MCF 10A (cell line): ENCODE measurements around the gene ZBTB7C. TPM values are rescaled to one million over a fixed set of nuclear protein-coding genes. Genes with fewer than 3 reads are reported as not detected.

Experiments used
- BruUV-seq: library from RNA; stranded (reverse); fragments of 400-500 nt; replicated peaks from 2 replicates; lab custom pipeline; 2021; lab: Mats Ljungman, UMichigan
- CTCF ChIA-PET: fragments of 300-600 bp; sonication (Branson Sonifier 250); formaldehyde crosslinking; extraction: SDS; loops from one replicate; lab custom pipeline; 2021; ENCODE audit warnings: antibody characterized with exemption, inconsistent platforms; lab: Yijun Ruan, JAX
- POLR2A ChIA-PET: fragments of 300-600, 350-650 bp; sonication (Branson Sonifier 250); formaldehyde crosslinking; extraction: SDS; loops from one replicate; lab custom pipeline; 2020; ENCODE audit warnings: antibody characterized with exemption, inconsistent platforms; lab: Yijun Ruan, JAX
- DNase-seq: peaks from one replicate; pipeline ENCODE4 v3.0.0-alpha.2; 2018; ENCODE audit not compliant: unreplicated experiment
- H3K27ac Mint-ChIP-seq: one replicate; pipeline ENCODE4 v1.8.0; 2022; ENCODE audit warnings: mild to moderate bottlenecking, low read depth, mixed read lengths; ENCODE audit not compliant: unreplicated experiment
- H3K27me3 Mint-ChIP-seq: one replicate; pipeline ENCODE4 v1.8.0; 2022; ENCODE audit warnings: mixed read lengths; ENCODE audit not compliant: insufficient read depth, unreplicated experiment
- H3K36me3 Mint-ChIP-seq: one replicate; pipeline ENCODE4 v1.8.0; 2022; ENCODE audit warnings: mild to moderate bottlenecking, moderate library complexity, mixed read lengths; ENCODE audit not compliant: insufficient read depth, unreplicated experiment
- H3K4me1 Mint-ChIP-seq: one replicate; pipeline ENCODE4 v1.8.0; 2022; ENCODE audit warnings: mixed read lengths; ENCODE audit not compliant: insufficient read depth, unreplicated experiment
- H3K4me3 Mint-ChIP-seq: one replicate; pipeline ENCODE4 v1.8.0; 2022; ENCODE audit warnings: mild to moderate bottlenecking, moderate library complexity, mixed read lengths; ENCODE audit not compliant: unreplicated experiment
- H3K9me3 Mint-ChIP-seq: one replicate; pipeline ENCODE4 v1.8.0; 2022; ENCODE audit warnings: mixed read lengths; ENCODE audit not compliant: unreplicated experiment
- intact Hi-C: fragments of 100-400 bp; cut with micrococcal nuclease; formaldehyde crosslinking; loops from 2 replicates; pipeline ENCODE4 v1.14.1; 2022
- total RNA-seq: library from RNA; stranded (reverse); gene quantifications from 2 replicates; pipeline ENCODE4 v1.2.3, GENCODE V29; 2022
- TF ChIP-seq, protein P1 (sequence below): fragments of 200-600 bp; IDR thresholded peaks from one replicate; pipeline ENCODE4 v1.8.0; 2022; ENCODE audit warnings: antibody characterized with exemption, mild to moderate bottlenecking; ENCODE audit not compliant: unreplicated experiment

ZBTB7C gene
- total RNA-seq, 1 experiment from 2014 or later = 0.42 TPM

- H3K27ac Mint-ChIP-seq = no peak overlapping the region
- no peak overlapping the region for H3K4me3 Mint-ChIP-seq
- no TSS peak for BruUV-seq
- CTCF ChIA-PET = interaction anchor here (0.6 kb wide), 1 partner anchor 199 kb away, joined by 3 read pairs; no protein-coding TSS in a partner anchor
- intact Hi-C loops = no loop called here
- POLR2A ChIA-PET = no interaction called here
- H3K36me3 Mint-ChIP-seq = peaks cover 2% of the 10 kb centered on the region
- no peaks in the 10 kb centered on the region for H3K9me3 Mint-ChIP-seq
- peaks cover 7% of the 10 kb centered on the region for H3K4me1 Mint-ChIP-seq
- peaks cover 8% of the 10 kb centered on the region for H3K27me3 Mint-ChIP-seq
- TF ChIP-seq, protein P1, sequence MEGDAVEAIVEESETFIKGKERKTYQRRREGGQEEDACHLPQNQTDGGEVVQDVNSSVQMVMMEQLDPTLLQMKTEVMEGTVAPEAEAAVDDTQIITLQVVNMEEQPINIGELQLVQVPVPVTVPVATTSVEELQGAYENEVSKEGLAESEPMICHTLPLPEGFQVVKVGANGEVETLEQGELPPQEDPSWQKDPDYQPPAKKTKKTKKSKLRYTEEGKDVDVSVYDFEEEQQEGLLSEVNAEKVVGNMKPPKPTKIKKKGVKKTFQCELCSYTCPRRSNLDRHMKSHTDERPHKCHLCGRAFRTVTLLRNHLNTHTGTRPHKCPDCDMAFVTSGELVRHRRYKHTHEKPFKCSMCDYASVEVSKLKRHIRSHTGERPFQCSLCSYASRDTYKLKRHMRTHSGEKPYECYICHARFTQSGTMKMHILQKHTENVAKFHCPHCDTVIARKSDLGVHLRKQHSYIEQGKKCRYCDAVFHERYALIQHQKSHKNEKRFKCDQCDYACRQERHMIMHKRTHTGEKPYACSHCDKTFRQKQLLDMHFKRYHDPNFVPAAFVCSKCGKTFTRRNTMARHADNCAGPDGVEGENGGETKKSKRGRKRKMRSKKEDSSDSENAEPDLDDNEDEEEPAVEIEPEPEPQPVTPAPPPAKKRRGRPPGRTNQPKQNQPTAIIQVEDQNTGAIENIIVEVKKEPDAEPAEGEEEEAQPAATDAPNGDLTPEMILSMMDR = no peak
- no peak for DNase-seq
Observed at GRCh38 chr18:48193521-48194492, 215.4 kb downstream of the ZBTB7C start.

DNA sequence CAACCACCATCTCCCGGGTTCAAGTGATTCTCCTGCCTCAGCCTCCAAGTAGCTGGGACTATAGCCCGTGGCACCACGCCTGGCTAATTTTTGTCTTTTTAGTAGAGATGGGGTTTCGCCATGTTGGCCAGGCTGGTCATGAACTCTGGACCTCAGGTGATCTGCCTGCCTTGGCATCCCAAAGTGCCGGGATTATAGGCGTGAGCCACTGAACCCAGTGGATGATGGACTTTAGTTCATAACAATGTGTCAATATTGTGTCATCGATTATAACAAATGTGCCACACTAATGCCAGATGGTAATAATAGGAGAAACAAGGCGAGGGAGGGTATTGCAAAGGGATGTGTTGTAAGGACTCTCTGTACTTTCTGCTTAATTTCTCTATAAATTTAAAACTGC lies 216.6 kb downstream of the ZBTB7C start:
- Mint-ChIP-seq H3K27me3 (peaks cover 16% of the 10 kb centered on the region), H3K4me1 (no peaks in the 10 kb centered on the region), H3K4me3 (no peak overlapping the region), H3K36me3 (peaks cover 7% of the 10 kb centered on the region), H3K9me3 (no peaks in the 10 kb centered on the region), H3K27ac (no peak overlapping the region)
- no TSS peak for BruUV-seq
- no peak for DNase-seq
- ChIA-PET POLR2A (no interaction called here), CTCF (interaction anchor here (0.7 to 1.2 kb wide), 2 partner anchors 58 to 252 kb away, joined by 3 read pairs; no protein-coding TSS in a partner anchor)
- TF ChIP-seq, protein P1 = no peak
- intact Hi-C loops = no loop called here

DNA sequence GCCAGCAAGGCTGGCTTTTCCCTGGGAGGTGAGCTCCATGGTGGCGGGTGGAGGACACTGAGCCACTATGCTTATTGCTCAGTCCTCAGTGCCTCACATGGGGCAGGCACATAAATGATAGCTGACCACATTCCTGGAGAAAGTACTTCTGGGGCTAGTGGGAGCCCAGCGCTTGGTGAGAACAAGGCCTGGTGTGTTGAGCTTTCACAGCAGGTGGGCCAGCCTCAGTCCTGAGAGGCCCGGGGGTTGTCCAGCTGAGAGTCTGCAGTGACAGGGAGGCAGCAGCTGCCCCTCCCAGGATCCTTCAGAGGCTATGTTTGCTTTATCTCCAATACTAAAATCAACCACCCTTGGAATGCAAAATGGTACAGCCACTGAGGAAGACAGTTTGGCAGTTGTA lies 217.7 kb downstream of the ZBTB7C start:
- peaks cover 22% of the 10 kb centered on the region for H3K27me3 Mint-ChIP-seq

DNA sequence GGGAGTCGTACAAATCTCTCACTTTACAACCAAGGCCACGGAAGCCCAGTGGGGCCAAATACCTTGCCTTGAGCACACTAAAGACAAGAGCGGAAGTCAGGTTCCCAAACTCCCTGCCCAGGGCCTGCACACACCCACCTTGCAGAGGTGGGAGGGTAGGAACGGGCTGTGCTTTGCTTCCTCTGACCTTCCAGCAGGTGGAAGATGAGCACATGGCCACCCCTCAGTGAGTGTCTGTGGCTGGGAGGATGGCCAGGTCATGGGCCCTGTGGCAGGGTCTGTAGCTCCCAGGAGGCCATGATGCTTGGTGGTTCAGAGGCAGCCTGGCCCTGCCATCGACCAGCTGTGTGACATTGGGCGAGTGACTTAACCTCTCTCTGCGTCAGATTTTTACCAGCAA lies 218.2 kb downstream of the ZBTB7C start:
- Mint-ChIP-seq H3K27me3 (peaks cover 27% of the 10 kb centered on the region), H3K4me3 (no peak overlapping the region), H3K9me3 (no peaks in the 10 kb centered on the region), H3K27ac (no peak overlapping the region), H3K4me1 (peaks cover 8% of the 10 kb centered on the region), H3K36me3 (peaks cover 7% of the 10 kb centered on the region)
- TF ChIP-seq, protein P1 = no peak
- no TSS peak for BruUV-seq
- DNase-seq = no peak
- intact Hi-C loops = no loop called here
- CTCF ChIA-PET = interaction anchor here (1.5 kb wide), 1 partner anchor 160 kb away, joined by 4 read pairs; no protein-coding TSS in a partner anchor
- POLR2A ChIA-PET = no interaction called here

More for the DNA sequence above, 217.7 kb downstream of the ZBTB7C start:
- ChIA-PET POLR2A (no interaction called here), CTCF (interaction anchor here (0.7 to 1.5 kb wide), 3 partner anchors 57 to 253 kb away, joined by 3 to 4 read pairs (median 3); no protein-coding TSS in a partner anchor)
- H3K9me3 Mint-ChIP-seq = no peaks in the 10 kb centered on the region
- H3K36me3 Mint-ChIP-seq = peaks cover 7% of the 10 kb centered on the region
- H3K4me1 Mint-ChIP-seq = peaks cover 3% of the 10 kb centered on the region
- intact Hi-C loops = no loop called here
- TF ChIP-seq, protein P1 = no peak
- no TSS peak for BruUV-seq
- DNase-seq = no peak
- no peak overlapping the region for H3K27ac Mint-ChIP-seq
- H3K4me3 Mint-ChIP-seq = no peak overlapping the region
